ENCODE measurements around the gene DIPK2B.

GRCh38 chrX:45208121-45208856 is 7.6 kb upstream of the DIPK2B start:
- no peak for TF ChIP-seq CTCF (conservative IDR thresholded peaks at IDR 0.05; ENCODE audit: low read depth, low read length)
- TF ChIP-seq POLR2A (IDR thresholded peaks at IDR 0.05; ENCODE audit: low read depth, low read length) = no peak
- TF ChIP-seq FOS (IDR thresholded peaks at IDR 0.05; ENCODE audit: low read depth, low read length) = no peak
- no peak for TF ChIP-seq CEBPB (IDR thresholded peaks at IDR 0.05; ENCODE audit: low read depth, low read length)
- no peak for TF ChIP-seq BHLHE40 (IDR thresholded peaks at IDR 0.05; ENCODE audit: low read depth, low read length)
- TF ChIP-seq RAD21 (IDR thresholded peaks at IDR 0.05; ENCODE audit: low read length) = no peak

Measured in IMR-90 (cell line).